Endothelial cell of umbilical vein (primary cell): Measurements from ENCODE around the gene HOXD4. TPM values are rescaled to one million over a fixed set of nuclear protein-coding genes. Genes with fewer than 3 reads are reported as not detected.
A peak's percentile ranks its signal among the peaks of the same experiment; 100 is the strongest.

Source experiments
- BruUV-seq: library from RNA; stranded (reverse); fragments of 400-500 nt; replicated peaks from 2 replicates; lab custom pipeline; 2021; lab: Mats Ljungman, UMichigan
- CTCF ChIA-PET: fragments of 300-600, 350-600 bp; sonication (Branson Sonifier 250); formaldehyde crosslinking; loops from one replicate; lab custom pipeline; 2021; ENCODE audit warnings: antibody characterized with exemption, inconsistent platforms; lab: Charles Lee
- POLR2A ChIA-PET: fragments of 300-600, 350-600 bp; sonication (Branson Sonifier 250); formaldehyde crosslinking; loops from one replicate; lab custom pipeline; 2021; ENCODE audit warnings: antibody characterized with exemption, inconsistent platforms; lab: Charles Lee
- DNase-seq: peaks from one replicate; pipeline ENCODE4 v3.0.0-alpha.2; 2011; ENCODE audit warnings: low read depth, low spot score
- FAIRE-seq: peaks from 2 replicates; lab custom pipeline; 2011; peaks lifted over from hg19 to GRCh38; lab: Jason Lieb, UNC
- H2AFZ ChIP-seq: 2 replicates; pipeline ENCODE4 v1.6.0; 2012; ENCODE audit warnings: low read depth, low read length, control low read depth, inconsistent platforms
- H3K27ac ChIP-seq: 2 replicates; pipeline ENCODE4 v1.5.1; 2011; ENCODE audit warnings: low read depth, mild to moderate bottlenecking, control low read depth, low read length, moderate library complexity; ENCODE audit not compliant: insufficient read depth
- H3K27me3 ChIP-seq, 2 experiments: 2 replicates each; pipeline versions ENCODE4 v1.6.0 to v1.6.1; 2011; ENCODE audit warnings: low read length in 2 of 2, mixed read lengths in 1 of 2; ENCODE audit not compliant: control insufficient read depth in 2 of 2, insufficient read depth in 2 of 2
- H3K36me3 ChIP-seq, 2 experiments: 2 replicates in 1 of 2; 3 replicates in 1 of 2; pipeline ENCODE4 v1.5.1; 2011; ENCODE audit warnings: low read length in 2 of 2, mild to moderate bottlenecking in 1 of 2, moderate library complexity in 1 of 2; ENCODE audit not compliant: control insufficient read depth in 2 of 2, insufficient read depth in 2 of 2; ENCODE audit errors: extremely low read depth in 1 of 2
- H3K4me1 ChIP-seq: 3 replicates; pipeline ENCODE4 v1.5.1; 2011; ENCODE audit warnings: mild to moderate bottlenecking, low read length; ENCODE audit not compliant: control insufficient read depth, insufficient read depth; ENCODE audit errors: extremely low read depth
- H3K4me2 ChIP-seq: 2 replicates; pipeline ENCODE4 v1.6.1; 2011; ENCODE audit warnings: low read length, control low read depth, mixed read lengths; ENCODE audit not compliant: insufficient read depth
- H3K4me3 ChIP-seq, 3 experiments: fragments of 200-600 bp in 1 of 3; sonication (generic), shearing (Covaris generic) in 1 of 3; replicated peaks in 1 of 3; 2 replicates each; pipeline ENCODE4 v1.5.1; 2011 to 2016; ENCODE audit warnings: control low read depth in 3 of 3, low read length in 3 of 3, mild to moderate bottlenecking in 2 of 3, inconsistent platforms in 1 of 3, low read depth in 1 of 3, moderate library complexity in 1 of 3; ENCODE audit not compliant: insufficient read depth in 1 of 3
- H3K79me2 ChIP-seq: 2 replicates; pipeline ENCODE4 v1.6.0; 2012; ENCODE audit warnings: low read length, inconsistent platforms; ENCODE audit not compliant: control insufficient read depth, insufficient read depth
- H3K9ac ChIP-seq: replicated peaks from 2 replicates; pipeline ENCODE3; 2011; ENCODE audit warnings: low read length, control low read depth; ENCODE audit not compliant: insufficient read depth; ENCODE audit errors: extremely low read depth
- H3K9me1 ChIP-seq: replicated peaks from 3 replicates; pipeline ENCODE4 v1.6.0; 2011; ENCODE audit warnings: mild to moderate bottlenecking, low read length; ENCODE audit not compliant: control insufficient read depth, insufficient read depth; ENCODE audit errors: extremely low read depth
- H3K9me3 ChIP-seq: replicated peaks from 2 replicates; pipeline ENCODE4 v1.5.1; 2012; ENCODE audit warnings: low read length, inconsistent platforms; ENCODE audit not compliant: control insufficient read depth, insufficient read depth
- H4K20me1 ChIP-seq: replicated peaks from 2 replicates; pipeline ENCODE3; 2011; ENCODE audit warnings: mild to moderate bottlenecking, low read length; ENCODE audit not compliant: control insufficient read depth, insufficient read depth; ENCODE audit errors: extremely low read depth
- CTCF ChIP-seq, 2 donors: IDR thresholded peaks; 1 replicate in 1 of 2; 2 replicates in 1 of 2; pipeline ENCODE4 v1.5.1; 2011; ENCODE audit warnings: low read length in 2 of 2, mild to moderate bottlenecking in 2 of 2, moderate library complexity in 2 of 2, control low read depth in 1 of 2, inconsistent platforms in 1 of 2, low read depth in 1 of 2; ENCODE audit not compliant: insufficient read depth in 1 of 2; ENCODE audit errors: extremely low read depth in 1 of 2
- EZH2 ChIP-seq: IDR thresholded peaks from 2 replicates; pipeline ENCODE4 v1.6.1; 2012; ENCODE audit warnings: borderline replicate concordance, low read depth, mild to moderate bottlenecking, moderate library complexity, low read length, inconsistent platforms; ENCODE audit not compliant: severe bottlenecking
- FOS ChIP-seq: IDR thresholded peaks from 2 replicates; pipeline ENCODE4 v1.6.1; 2011; ENCODE audit warnings: mild to moderate bottlenecking, low read length, moderate library complexity, borderline replicate concordance; ENCODE audit not compliant: insufficient read depth
- GATA2 ChIP-seq: IDR thresholded peaks from 2 replicates; pipeline ENCODE4 v1.7.0; 2011; ENCODE audit warnings: low read depth, mild to moderate bottlenecking, moderate library complexity, mixed read lengths, low read length; ENCODE audit not compliant: insufficient read length, insufficient read depth
- JUN ChIP-seq: IDR thresholded peaks from 2 replicates; pipeline ENCODE4 v1.6.1; 2011; ENCODE audit warnings: borderline replicate concordance, low read depth; ENCODE audit not compliant: insufficient read length, insufficient read depth
- MAX ChIP-seq: IDR thresholded peaks from 2 replicates; pipeline ENCODE4 v1.6.1; 2011; ENCODE audit not compliant: insufficient read depth, insufficient read length
- MYC ChIP-seq: IDR thresholded peaks from one replicate; pipeline ENCODE4 v1.6.1; 2011; ENCODE audit warnings: mild to moderate bottlenecking, low read depth, low read length
- POLR2A ChIP-seq: IDR thresholded peaks from 2 replicates; pipeline ENCODE4 v1.6.1; 2012; ENCODE audit warnings: low read depth, mild to moderate bottlenecking, control low read depth, low read length
- POLR2AphosphoS5 ChIP-seq: IDR thresholded peaks from 2 replicates; pipeline ENCODE4 v1.6.1; 2012; ENCODE audit warnings: low read depth, mild to moderate bottlenecking, control low read depth, low read length, moderate library complexity; ENCODE audit not compliant: insufficient read depth
- dilution Hi-C: fragments of 300-500 bp; cut with MboI; formaldehyde crosslinking; loops from one replicate; pipeline ENCODE4 v1.15.0; 2019; ENCODE audit warnings: low sequenced_read_pairs; ENCODE audit not compliant: extremely low pct_ligation_motif_present
- intact Hi-C: fragments of 100-400 bp; cut with micrococcal nuclease; formaldehyde crosslinking; loops from one replicate; pipeline ENCODE4 v1.10.0; 2022
- polyA plus RNA-seq, 4 experiments: library from polyadenylated mRNA; depleted of rRNA in 3 of 4; stranded (reverse) in 3 of 4; unstranded in 1 of 4; fragments of >200 nt; gene quantifications; 2 replicates each; pipeline versions ENCODE4 v1.2.1 to v1.2.3, GENCODE V29; 2011 to 2012; ENCODE audit warnings: missing spikeins in 1 of 4
- total RNA-seq: library from RNA; stranded (reverse); gene quantifications from 2 replicates; pipeline ENCODE4 v1.2.3, GENCODE V29; 2021

Gene HOXD4
- total and polyA plus RNA-seq, 2 donors (not counting 3 experiments of a cell fraction or from before 2014, with no cell fraction given) = 7.6 to 13.7 TPM

GRCh38 chr2:176122683-176123410 lies 28.5 kb upstream of the HOXD4 start, which contains the start of gene HOXD9:
HOXD9 (plus strand) TSS chr2:176122719; CDS start chr2:176122769, 50 bp downstream.
- no peak within 1 kb of the TSS for H3K27ac ChIP-seq
- H3K27me3 ChIP-seq = peaks cover 37 to 47% of the 10 kb centered on the region in 2 experiments
- H2AFZ ChIP-seq = peak within 1 kb of the TSS; percentile 89
- peak; percentile 84 for DNase-seq
- intact Hi-C loops (no loop called here), dilution Hi-C loops (no loop called here)
- TF ChIP-seq POLR2AphosphoS5 (peak; percentile 62), MAX (peak; percentile 84), GATA2 (no peak), CTCF (IDR thresholded peaks at IDR 0.05; ENCODE audit: extremely low read depth in 1 of 2, insufficient read depth in 1 of 2, low read depth in 1 of 2, low read length in 2 of 2) (no peak), MYC (no peak), JUN (no peak), POLR2A (peak; percentile 62), EZH2 (no peak), FOS (no peak)
- ChIA-PET POLR2A (interaction anchor here (1.1 kb wide), 1 partner anchor 1141 kb away, joined by 3 read pairs; no protein-coding TSS in a partner anchor), CTCF (interaction anchor here (0.9 to 4.7 kb wide), 16 partner anchors 8 to 1042 kb away, joined by 3 to 28 read pairs (median 4); no protein-coding TSS in a partner anchor)
- peaks cover 17% of the 10 kb centered on the region for H3K4me1 ChIP-seq
- no TSS peak for BruUV-seq
- H3K9me3 ChIP-seq = no peaks in the 10 kb centered on the region
- peak within 1 kb of the TSS; percentile 80 for H3K4me2 ChIP-seq
- no peaks in the 10 kb centered on the region for H3K79me2 ChIP-seq
- H3K9ac ChIP-seq = peak within 1 kb of the TSS; percentile 17
- peak within 1 kb of the TSS; percentile 49 to 77 (median 61) for H3K4me3 ChIP-seq
- no peaks in the 10 kb centered on the region for H4K20me1 ChIP-seq
- H3K36me3 ChIP-seq = no peaks in the 10 kb centered on the region
- H3K9me1 ChIP-seq = no peaks in the 10 kb centered on the region
- FAIRE-seq = no peak
